OCI-LY3 (cell line): ENCODE measurements around the gene DOCK8.

Experiments used
- EZH2phosphoT487 ChIP-seq: fragments of 200-600 bp; shearing (Covaris generic); IDR thresholded peaks from 2 replicates; pipeline ENCODE4 v1.6.1; 2018; ENCODE audit warnings: antibody characterized with exemption, mixed run types, low read depth
- TF ChIP-seq, protein P1 (sequence below): fragments of 200-600, 300-600 bp; sonication (generic); IDR thresholded peaks from 2 replicates; pipeline ENCODE4 v1.5.1; 2014; ENCODE audit warnings: antibody characterized with exemption, low read length, low read depth

DNA sequence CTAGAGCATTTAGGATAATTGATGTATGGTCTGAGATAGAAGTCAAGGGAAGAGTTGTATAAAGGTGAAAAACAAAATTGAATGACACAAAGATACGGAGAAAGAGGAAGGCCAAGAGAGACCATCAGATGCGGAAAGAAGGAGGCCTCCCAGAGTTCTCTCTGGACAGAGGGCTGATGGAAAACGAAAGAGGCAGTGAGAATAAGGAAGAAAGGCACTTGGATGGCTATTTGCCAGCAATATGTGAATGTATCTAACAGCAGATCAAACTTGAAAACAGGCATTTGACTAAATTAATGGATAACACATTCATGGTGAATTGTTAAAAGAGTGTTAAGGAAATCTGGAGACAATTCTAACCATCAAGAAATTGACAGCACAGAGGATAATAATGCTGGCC, 2.4 kb upstream of the DOCK8 start:
- TF ChIP-seq, protein P1, sequence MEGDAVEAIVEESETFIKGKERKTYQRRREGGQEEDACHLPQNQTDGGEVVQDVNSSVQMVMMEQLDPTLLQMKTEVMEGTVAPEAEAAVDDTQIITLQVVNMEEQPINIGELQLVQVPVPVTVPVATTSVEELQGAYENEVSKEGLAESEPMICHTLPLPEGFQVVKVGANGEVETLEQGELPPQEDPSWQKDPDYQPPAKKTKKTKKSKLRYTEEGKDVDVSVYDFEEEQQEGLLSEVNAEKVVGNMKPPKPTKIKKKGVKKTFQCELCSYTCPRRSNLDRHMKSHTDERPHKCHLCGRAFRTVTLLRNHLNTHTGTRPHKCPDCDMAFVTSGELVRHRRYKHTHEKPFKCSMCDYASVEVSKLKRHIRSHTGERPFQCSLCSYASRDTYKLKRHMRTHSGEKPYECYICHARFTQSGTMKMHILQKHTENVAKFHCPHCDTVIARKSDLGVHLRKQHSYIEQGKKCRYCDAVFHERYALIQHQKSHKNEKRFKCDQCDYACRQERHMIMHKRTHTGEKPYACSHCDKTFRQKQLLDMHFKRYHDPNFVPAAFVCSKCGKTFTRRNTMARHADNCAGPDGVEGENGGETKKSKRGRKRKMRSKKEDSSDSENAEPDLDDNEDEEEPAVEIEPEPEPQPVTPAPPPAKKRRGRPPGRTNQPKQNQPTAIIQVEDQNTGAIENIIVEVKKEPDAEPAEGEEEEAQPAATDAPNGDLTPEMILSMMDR, result no peak
- TF ChIP-seq EZH2phosphoT487, result no peak
